ENCODE data around the gene HECW1.

DNA sequence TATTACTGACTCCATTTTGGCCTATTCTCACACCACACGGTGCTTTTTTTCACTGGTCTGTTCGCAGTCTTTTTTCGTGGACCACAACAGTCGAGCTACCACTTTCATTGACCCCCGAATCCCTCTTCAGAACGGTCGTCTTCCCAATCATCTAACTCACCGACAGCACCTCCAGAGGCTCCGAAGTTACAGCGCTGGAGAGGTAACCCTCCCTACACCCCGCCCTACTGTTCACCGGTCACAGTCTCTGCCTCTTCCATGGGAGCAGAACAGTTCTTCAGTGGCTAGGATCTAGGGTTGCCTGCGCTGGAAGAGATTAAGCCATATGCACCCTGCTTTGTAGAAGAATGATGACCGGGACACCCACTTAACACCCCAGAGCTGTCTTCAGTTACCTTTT lies 367.1 kb downstream of the HECW1 start:
- TF ChIP-seq, protein P1, sequence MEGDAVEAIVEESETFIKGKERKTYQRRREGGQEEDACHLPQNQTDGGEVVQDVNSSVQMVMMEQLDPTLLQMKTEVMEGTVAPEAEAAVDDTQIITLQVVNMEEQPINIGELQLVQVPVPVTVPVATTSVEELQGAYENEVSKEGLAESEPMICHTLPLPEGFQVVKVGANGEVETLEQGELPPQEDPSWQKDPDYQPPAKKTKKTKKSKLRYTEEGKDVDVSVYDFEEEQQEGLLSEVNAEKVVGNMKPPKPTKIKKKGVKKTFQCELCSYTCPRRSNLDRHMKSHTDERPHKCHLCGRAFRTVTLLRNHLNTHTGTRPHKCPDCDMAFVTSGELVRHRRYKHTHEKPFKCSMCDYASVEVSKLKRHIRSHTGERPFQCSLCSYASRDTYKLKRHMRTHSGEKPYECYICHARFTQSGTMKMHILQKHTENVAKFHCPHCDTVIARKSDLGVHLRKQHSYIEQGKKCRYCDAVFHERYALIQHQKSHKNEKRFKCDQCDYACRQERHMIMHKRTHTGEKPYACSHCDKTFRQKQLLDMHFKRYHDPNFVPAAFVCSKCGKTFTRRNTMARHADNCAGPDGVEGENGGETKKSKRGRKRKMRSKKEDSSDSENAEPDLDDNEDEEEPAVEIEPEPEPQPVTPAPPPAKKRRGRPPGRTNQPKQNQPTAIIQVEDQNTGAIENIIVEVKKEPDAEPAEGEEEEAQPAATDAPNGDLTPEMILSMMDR (IDR thresholded peaks at IDR 0.05 in 2 of 3, conservative IDR thresholded peaks at IDR 0.05 in 1 of 3; ENCODE audit: control insufficient read depth in 2 of 3, extremely low read depth in 1 of 3, insufficient read depth in 1 of 3, low read depth in 3 of 3, low read length in 3 of 3): no peak
- TF ChIP-seq, protein P2, sequence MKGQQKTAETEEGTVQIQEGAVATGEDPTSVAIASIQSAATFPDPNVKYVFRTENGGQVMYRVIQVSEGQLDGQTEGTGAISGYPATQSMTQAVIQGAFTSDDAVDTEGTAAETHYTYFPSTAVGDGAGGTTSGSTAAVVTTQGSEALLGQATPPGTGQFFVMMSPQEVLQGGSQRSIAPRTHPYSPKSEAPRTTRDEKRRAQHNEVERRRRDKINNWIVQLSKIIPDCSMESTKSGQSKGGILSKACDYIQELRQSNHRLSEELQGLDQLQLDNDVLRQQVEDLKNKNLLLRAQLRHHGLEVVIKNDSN (IDR thresholded peaks at IDR 0.05; ENCODE audit: borderline replicate concordance, extremely low read length, insufficient read depth, low read depth, low read length): no peak
- no peak for TF ChIP-seq EZH2 (IDR thresholded peaks at IDR 0.05; ENCODE audit: borderline replicate concordance, control insufficient read depth, low read depth, low read length)
- TF ChIP-seq JUND (IDR thresholded peaks at IDR 0.05; ENCODE audit: low read depth, low read length): no peak
- TF ChIP-seq POLR2A (IDR thresholded peaks at IDR 0.05; ENCODE audit: low read depth, low read length): no peak
- no peak for TF ChIP-seq SUZ12 (IDR thresholded peaks at IDR 0.05; ENCODE audit: unreplicated experiment)
- no peak for TF ChIP-seq MYB (IDR thresholded peaks at IDR 0.05; ENCODE audit: borderline replicate concordance, low read depth, low read length)
- TF ChIP-seq, protein P3, sequence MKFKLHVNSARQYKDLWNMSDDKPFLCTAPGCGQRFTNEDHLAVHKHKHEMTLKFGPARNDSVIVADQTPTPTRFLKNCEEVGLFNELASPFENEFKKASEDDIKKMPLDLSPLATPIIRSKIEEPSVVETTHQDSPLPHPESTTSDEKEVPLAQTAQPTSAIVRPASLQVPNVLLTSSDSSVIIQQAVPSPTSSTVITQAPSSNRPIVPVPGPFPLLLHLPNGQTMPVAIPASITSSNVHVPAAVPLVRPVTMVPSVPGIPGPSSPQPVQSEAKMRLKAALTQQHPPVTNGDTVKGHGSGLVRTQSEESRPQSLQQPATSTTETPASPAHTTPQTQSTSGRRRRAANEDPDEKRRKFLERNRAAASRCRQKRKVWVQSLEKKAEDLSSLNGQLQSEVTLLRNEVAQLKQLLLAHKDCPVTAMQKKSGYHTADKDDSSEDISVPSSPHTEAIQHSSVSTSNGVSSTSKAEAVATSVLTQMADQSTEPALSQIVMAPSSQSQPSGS (IDR thresholded peaks at IDR 0.05; ENCODE audit: low read length): no peak
- TF ChIP-seq, protein P4, sequence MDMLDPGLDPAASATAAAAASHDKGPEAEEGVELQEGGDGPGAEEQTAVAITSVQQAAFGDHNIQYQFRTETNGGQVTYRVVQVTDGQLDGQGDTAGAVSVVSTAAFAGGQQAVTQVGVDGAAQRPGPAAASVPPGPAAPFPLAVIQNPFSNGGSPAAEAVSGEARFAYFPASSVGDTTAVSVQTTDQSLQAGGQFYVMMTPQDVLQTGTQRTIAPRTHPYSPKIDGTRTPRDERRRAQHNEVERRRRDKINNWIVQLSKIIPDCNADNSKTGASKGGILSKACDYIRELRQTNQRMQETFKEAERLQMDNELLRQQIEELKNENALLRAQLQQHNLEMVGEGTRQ (IDR thresholded peaks at IDR 0.05; ENCODE audit: borderline replicate concordance, low read depth, low read length): no peak
- no peak for TF ChIP-seq NBN (IDR thresholded peaks at IDR 0.05)
- TF ChIP-seq EGR1 (IDR thresholded peaks at IDR 0.05; ENCODE audit: borderline replicate concordance in 1 of 2, low read depth in 2 of 2, low read length in 2 of 2): no peak
- TF ChIP-seq BRCA1 (IDR thresholded peaks at IDR 0.05; ENCODE audit: low read depth, low read length): no peak
- TF ChIP-seq SREBF2 (IDR thresholded peaks at IDR 0.05; ENCODE audit: low read length): no peak

Data from GM12878 (cell line).